Measurements from ENCODE around the gene CD79A. TPM values are rescaled to one million over a fixed set of nuclear protein-coding genes. Genes with fewer than 3 reads are reported as not detected.

CD79A gene
- total RNA-seq, 1 donor from 2014 or later: not detected

- Mint-ChIP-seq H3K4me3 (ENCODE audit: unreplicated experiment) (no peak overlapping the region), H3K36me3 (ENCODE audit: low read depth) (peaks cover 47% of the 10 kb centered on the region), H3K4me1 (ENCODE audit: low read depth) (peaks cover 57% of the 10 kb centered on the region), H3K27me3 (ENCODE audit: low read depth) (no peaks in the 10 kb centered on the region), H3K9me3 (ENCODE audit: low read depth) (no peaks in the 10 kb centered on the region), H3K27ac (ENCODE audit: unreplicated experiment) (peak overlapping the region; percentile 51)
- no peak for DNase-seq (ENCODE audit: low spot score)
- TF ChIP-seq, protein P1, sequence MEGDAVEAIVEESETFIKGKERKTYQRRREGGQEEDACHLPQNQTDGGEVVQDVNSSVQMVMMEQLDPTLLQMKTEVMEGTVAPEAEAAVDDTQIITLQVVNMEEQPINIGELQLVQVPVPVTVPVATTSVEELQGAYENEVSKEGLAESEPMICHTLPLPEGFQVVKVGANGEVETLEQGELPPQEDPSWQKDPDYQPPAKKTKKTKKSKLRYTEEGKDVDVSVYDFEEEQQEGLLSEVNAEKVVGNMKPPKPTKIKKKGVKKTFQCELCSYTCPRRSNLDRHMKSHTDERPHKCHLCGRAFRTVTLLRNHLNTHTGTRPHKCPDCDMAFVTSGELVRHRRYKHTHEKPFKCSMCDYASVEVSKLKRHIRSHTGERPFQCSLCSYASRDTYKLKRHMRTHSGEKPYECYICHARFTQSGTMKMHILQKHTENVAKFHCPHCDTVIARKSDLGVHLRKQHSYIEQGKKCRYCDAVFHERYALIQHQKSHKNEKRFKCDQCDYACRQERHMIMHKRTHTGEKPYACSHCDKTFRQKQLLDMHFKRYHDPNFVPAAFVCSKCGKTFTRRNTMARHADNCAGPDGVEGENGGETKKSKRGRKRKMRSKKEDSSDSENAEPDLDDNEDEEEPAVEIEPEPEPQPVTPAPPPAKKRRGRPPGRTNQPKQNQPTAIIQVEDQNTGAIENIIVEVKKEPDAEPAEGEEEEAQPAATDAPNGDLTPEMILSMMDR (IDR thresholded peaks at IDR 0.05): no peak
Observed at GRCh38 chr19:41863209-41863931, 13.7 kb upstream of the CD79A start.

DNA sequence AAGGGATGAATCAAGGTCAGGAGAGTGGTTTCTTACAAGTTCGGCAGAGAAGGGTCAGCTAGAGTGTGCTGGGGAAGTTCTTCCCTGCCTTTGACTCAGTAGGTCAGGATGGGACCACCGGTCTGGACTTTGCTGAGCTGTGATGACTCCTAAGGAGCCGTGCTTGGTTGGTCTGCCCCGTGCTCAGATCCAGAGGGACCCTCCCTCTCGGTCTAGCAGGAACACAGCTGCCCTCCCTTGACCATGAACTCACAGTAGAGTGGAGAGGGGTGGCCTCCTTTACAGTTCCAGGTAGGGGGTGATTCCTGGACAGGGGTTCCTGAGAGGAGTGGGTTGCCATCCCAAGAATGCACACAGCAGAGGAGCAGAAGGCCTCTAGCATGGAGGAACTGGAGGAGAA lies 12.7 kb upstream of the CD79A start:
- Mint-ChIP-seq H3K4me3 (ENCODE audit: unreplicated experiment) (no peak overlapping the region), H3K27ac (ENCODE audit: unreplicated experiment) (peak overlapping the region; percentile 72), H3K9me3 (ENCODE audit: low read depth) (no peaks in the 10 kb centered on the region), H3K36me3 (ENCODE audit: low read depth) (peaks cover 50% of the 10 kb centered on the region), H3K4me1 (ENCODE audit: low read depth) (peaks cover 53% of the 10 kb centered on the region), H3K27me3 (ENCODE audit: low read depth) (no peaks in the 10 kb centered on the region)
- TF ChIP-seq, protein P1 (IDR thresholded peaks at IDR 0.05): no peak
- DNase-seq (ENCODE audit: low spot score): no peak

- Mint-ChIP-seq H3K9me3 (ENCODE audit: low read depth) (no peaks in the 10 kb centered on the region), H3K4me1 (ENCODE audit: low read depth) (peaks cover 45% of the 10 kb centered on the region), H3K36me3 (ENCODE audit: low read depth) (peaks cover 54% of the 10 kb centered on the region), H3K27ac (ENCODE audit: unreplicated experiment) (peak overlapping the region; percentile 49), H3K4me3 (ENCODE audit: unreplicated experiment) (no peak overlapping the region), H3K27me3 (ENCODE audit: low read depth) (no peaks in the 10 kb centered on the region)
- TF ChIP-seq, protein P1 (IDR thresholded peaks at IDR 0.05): no peak
- no peak for DNase-seq (ENCODE audit: low spot score)
Observed at GRCh38 chr19:41866284-41866683, 10.8 kb upstream of the CD79A start.

- Mint-ChIP-seq H3K4me1 (ENCODE audit: low read depth) (peaks cover 24% of the 10 kb centered on the region), H3K27me3 (ENCODE audit: low read depth) (no peaks in the 10 kb centered on the region), H3K4me3 (ENCODE audit: unreplicated experiment) (no peak overlapping the region), H3K27ac (ENCODE audit: unreplicated experiment) (peak overlapping the region; percentile 49), H3K9me3 (ENCODE audit: low read depth) (no peaks in the 10 kb centered on the region), H3K36me3 (ENCODE audit: low read depth) (peaks cover 43% of the 10 kb centered on the region)
- TF ChIP-seq, protein P1 (IDR thresholded peaks at IDR 0.05): no peak
- DNase-seq (ENCODE audit: low spot score): no peak
Observed at GRCh38 chr19:41868120-41868988, 8.7 kb upstream of the CD79A start.

GRCh38 chr19:41868989-41869300 lies 8.1 kb upstream of the CD79A start:
- no peak overlapping the region for H3K4me3 Mint-ChIP-seq (ENCODE audit: unreplicated experiment)

More at GRCh38 chr19:41868989-41869300, 8.1 kb upstream of the CD79A start:
- Mint-ChIP-seq H3K9me3 (ENCODE audit: low read depth) (no peaks in the 10 kb centered on the region), H3K36me3 (ENCODE audit: low read depth) (peaks cover 40% of the 10 kb centered on the region), H3K27me3 (ENCODE audit: low read depth) (no peaks in the 10 kb centered on the region), H3K27ac (ENCODE audit: unreplicated experiment) (no peak overlapping the region), H3K4me1 (ENCODE audit: low read depth) (peaks cover 20% of the 10 kb centered on the region)
- TF ChIP-seq, protein P1 (IDR thresholded peaks at IDR 0.05): no peak
- no peak for DNase-seq (ENCODE audit: low spot score)

Measured in chondrocyte (in vitro differentiated cells).